ENCODE data around the gene EMX1.

Gene EMX1

GRCh38 chr2:72983500-72984161 lies 66.3 kb downstream of the EMX1 start:
- no peak for DNase-seq

GRCh38 chr2:72984172-72984671 lies 66.9 kb downstream of the EMX1 start:
- no peak for DNase-seq
